A673 (cell line): ENCODE results near the gene KRT81. TPM values are rescaled to one million over a fixed set of nuclear protein-coding genes. Genes with fewer than 3 reads are reported as not detected.

Source experiments
- BruUV-seq: library from RNA; stranded (reverse); fragments of 400-500 nt; replicated peaks from 2 replicates; lab custom pipeline; 2021; lab: Mats Ljungman, UMichigan
- CTCF ChIA-PET: fragments of 300-600 bp; sonication (Branson Sonifier 250); formaldehyde crosslinking; loops from one replicate; lab custom pipeline; 2022; ENCODE audit warnings: antibody characterized with exemption; lab: Charles Lee
- POLR2A ChIA-PET: fragments of 300-600 bp; sonication (Branson Sonifier 250); formaldehyde crosslinking; loops from one replicate; lab custom pipeline; 2022; ENCODE audit warnings: antibody characterized with exemption; ENCODE audit not compliant: low non-redundant PET; lab: Charles Lee
- DNase-seq: peaks from one replicate; pipeline ENCODE4 v3.0.0-alpha.2; 2015; ENCODE audit warnings: low spot score
- H3K27ac ChIP-seq: fragments of 200-600 bp; sonication (generic); 2 replicates; pipeline ENCODE4 v1.5.1; 2016; ENCODE audit warnings: mixed run types, low read depth, mild to moderate bottlenecking, mixed read lengths, antibody characterized with exemption, low read length; ENCODE audit not compliant: poor library complexity, severe bottlenecking
- H3K27me3 ChIP-seq: fragments of 200-600 bp; sonication (generic); replicated peaks from 2 replicates; pipeline ENCODE4 v1.6.1; 2017; ENCODE audit warnings: mixed run types, low read depth, mild to moderate bottlenecking, mixed read lengths, antibody characterized with exemption, low read length; ENCODE audit not compliant: insufficient read depth, poor library complexity
- H3K36me3 ChIP-seq: fragments of 200-600 bp; sonication (generic); 2 replicates; pipeline ENCODE4 v1.6.1; 2016; ENCODE audit warnings: mixed run types, mild to moderate bottlenecking, mixed read lengths, antibody characterized with exemption, low read length; ENCODE audit not compliant: insufficient read depth, poor library complexity, severe bottlenecking
- H3K4me1 ChIP-seq: fragments of 200-600 bp; sonication (generic); 2 replicates; pipeline ENCODE4 v1.6.1; 2017; ENCODE audit warnings: mixed run types, mild to moderate bottlenecking, mixed read lengths, antibody characterized with exemption, low read length; ENCODE audit not compliant: insufficient read depth, poor library complexity, severe bottlenecking
- H3K4me3 ChIP-seq: fragments of 200-600 bp; sonication (generic); 2 replicates; pipeline ENCODE4 v1.5.1; 2016; ENCODE audit warnings: low read depth, mixed run types, mild to moderate bottlenecking, mixed read lengths, low read length; ENCODE audit not compliant: poor library complexity, severe bottlenecking
- H3K9me3 ChIP-seq: fragments of 200-600 bp; sonication (generic); 2 replicates; pipeline ENCODE4 v1.6.1; 2016; ENCODE audit warnings: mixed run types, low read depth, mild to moderate bottlenecking, mixed read lengths, antibody characterized with exemption, low read length; ENCODE audit not compliant: poor library complexity, severe bottlenecking
- CTCF ChIP-seq: fragments of 300-800, 200-600 bp; sonication (generic); conservative IDR thresholded peaks from 2 replicates; pipeline ENCODE4 v1.5.1; 2017; ENCODE audit warnings: low read depth, mild to moderate bottlenecking, antibody characterized with exemption, low read length, moderate library complexity, mixed read lengths
- EZH2 ChIP-seq: fragments of 200-600 bp; sonication (generic); IDR thresholded peaks from 2 replicates; pipeline ENCODE4 v1.6.1; 2017; ENCODE audit warnings: borderline replicate concordance, low read depth, mild to moderate bottlenecking, mixed read lengths, antibody characterized with exemption, low read length; ENCODE audit not compliant: poor library complexity, severe bottlenecking
- intact Hi-C: fragments of 100-400 bp; cut with micrococcal nuclease; formaldehyde crosslinking; loops from one replicate; pipeline ENCODE4 v1.10.0; 2022; ENCODE audit not compliant: unreplicated experiment
- total RNA-seq: library from RNA; stranded (reverse); gene quantifications from 2 replicates; pipeline ENCODE4 v1.2.3, GENCODE V29; 2021

KRT81 gene
- total RNA-seq, 1 experiment from 2014 or later: 0.30 TPM

GRCh38 chr12:52324153-52324444 lies 32.8 kb upstream of the KRT81 start:
- ChIA-PET POLR2A (no interaction called here), CTCF (interaction anchor here (1.2 kb wide), 1 partner anchor 45 kb away, joined by 3 read pairs; no protein-coding TSS in a partner anchor)
- TF ChIP-seq CTCF (no peak), EZH2 (no peak)
- H3K36me3 ChIP-seq: no peaks in the 10 kb centered on the region
- no TSS peak for BruUV-seq
- DNase-seq: no peak
- H3K27me3 ChIP-seq: no peaks in the 10 kb centered on the region
- H3K4me3 ChIP-seq: no peak overlapping the region
- intact Hi-C loops: no loop called here
- H3K27ac ChIP-seq: no peak overlapping the region
- H3K9me3 ChIP-seq: no peaks in the 10 kb centered on the region
- H3K4me1 ChIP-seq: no peaks in the 10 kb centered on the region

GRCh38 chr12:52323416-52324152 lies 32.2 kb upstream of the KRT81 start:
- no TSS peak for BruUV-seq
- no peaks in the 10 kb centered on the region for H3K36me3 ChIP-seq
- no peak overlapping the region for H3K4me3 ChIP-seq
- H3K27me3 ChIP-seq: no peaks in the 10 kb centered on the region
- ChIA-PET POLR2A (no interaction called here), CTCF (no interaction called here)
- TF ChIP-seq EZH2 (no peak), CTCF (no peak)
- DNase-seq: no peak
- intact Hi-C loops: no loop called here
- H3K9me3 ChIP-seq: no peaks in the 10 kb centered on the region
- H3K27ac ChIP-seq: no peak overlapping the region
- H3K4me1 ChIP-seq: no peaks in the 10 kb centered on the region

GRCh38 chr12:52323001-52323400 lies 31.7 kb upstream of the KRT81 start:
- DNase-seq: no peak
- no peak overlapping the region for H3K4me3 ChIP-seq
- intact Hi-C loops: no loop called here
- no peaks in the 10 kb centered on the region for H3K4me1 ChIP-seq
- TF ChIP-seq CTCF (no peak), EZH2 (no peak)
- H3K27me3 ChIP-seq: no peaks in the 10 kb centered on the region
- ChIA-PET POLR2A (no interaction called here), CTCF (interaction anchor here (0.5 kb wide), 1 partner anchor 672 kb away, joined by 4 read pairs; no protein-coding TSS in a partner anchor)
- H3K36me3 ChIP-seq: no peaks in the 10 kb centered on the region
- H3K27ac ChIP-seq: no peak overlapping the region
- no TSS peak for BruUV-seq
- no peaks in the 10 kb centered on the region for H3K9me3 ChIP-seq
